Activated naive CD4-positive, alpha-beta T cell treated with anti-CD3 and anti-CD28 coated beads for 36 hours (primary cell): Measurements from ENCODE around the gene RELB. TPM values are rescaled to one million over a fixed set of nuclear protein-coding genes. Genes with fewer than 3 reads are reported as not detected.
"Not testable (repeated sequence)": the region's sequence is repeated elsewhere in the genome, so short reads cannot be mapped to it uniquely, and the experiment has no call there.

ENCODE experiments used
- CTCF ChIA-PET: fragments of 350-600 bp; sonication (Branson Sonifier 250); formaldehyde crosslinking; loops from one replicate; lab custom pipeline; 2021; ENCODE audit warnings: antibody characterized with exemption; lab: Charles Lee
- DNase-seq: peaks from one replicate; pipeline ENCODE4 v3.0.0-alpha.2; 2020
- H3K27ac Mint-ChIP-seq: one replicate; pipeline ENCODE4 v1.8.0; 2021; ENCODE audit warnings: mild to moderate bottlenecking, mixed read lengths
- H3K27me3 Mint-ChIP-seq: one replicate; pipeline ENCODE4 v1.8.0; 2021; ENCODE audit warnings: low read depth, mixed read lengths
- H3K36me3 Mint-ChIP-seq: one replicate; pipeline ENCODE4 v1.8.0; 2021; ENCODE audit warnings: low read depth, mixed read lengths
- H3K4me1 Mint-ChIP-seq: one replicate; pipeline ENCODE4 v1.8.0; 2021; ENCODE audit warnings: low read depth, mixed read lengths
- H3K4me3 Mint-ChIP-seq: one replicate; pipeline ENCODE4 v1.8.0; 2021; ENCODE audit warnings: mild to moderate bottlenecking, moderate library complexity, mixed read lengths
- H3K9me3 Mint-ChIP-seq: one replicate; pipeline ENCODE4 v1.8.0; 2021; ENCODE audit warnings: mixed read lengths
- intact Hi-C: fragments of 100-400 bp; cut with micrococcal nuclease; formaldehyde crosslinking; loops from one replicate; pipeline ENCODE4 v1.15.1; 2023
- total RNA-seq, 2 experiments: library from RNA; stranded (reverse); gene quantifications; one replicate each; pipeline ENCODE4 v1.2.3, GENCODE V29; 2021

Gene RELB
- total RNA-seq, 2 experiments from 2014 or later = 55.4 to 57.3 TPM

DNA sequence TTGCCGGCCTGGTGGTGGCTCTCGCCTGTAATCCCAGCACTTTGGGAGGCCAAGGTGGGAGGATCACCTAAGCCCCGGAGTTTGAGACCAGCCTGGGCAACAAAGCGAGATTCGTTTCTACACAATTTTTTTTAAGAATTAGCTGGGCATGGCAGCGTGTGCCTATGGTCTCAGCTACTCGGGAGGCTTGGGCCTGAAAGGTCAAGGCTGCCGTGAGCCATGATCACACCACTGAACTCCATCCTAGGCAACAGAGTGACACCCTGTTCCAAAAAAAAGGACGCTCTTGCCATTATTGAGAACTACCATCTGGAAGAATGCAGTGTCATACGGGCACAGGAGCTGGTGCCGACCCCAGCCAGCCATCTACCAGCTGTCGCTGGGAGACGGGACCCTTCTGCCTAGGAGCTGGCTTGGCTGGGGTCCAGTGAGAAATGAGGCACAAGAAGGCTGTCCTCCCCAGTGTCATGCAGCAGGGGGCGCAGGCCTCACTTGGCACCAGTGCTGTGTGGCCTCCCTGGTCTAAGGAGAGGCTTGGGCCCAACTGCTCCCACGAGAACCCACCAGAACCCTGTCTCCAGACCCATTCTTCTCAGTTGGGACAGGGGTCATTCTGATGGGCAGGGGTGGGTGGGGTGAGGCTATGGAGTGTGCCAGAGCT is 12.2 kb upstream of the RELB start:
- Mint-ChIP-seq H3K9me3 (no peaks in the 10 kb centered on the region), H3K36me3 (peaks cover 5% of the 10 kb centered on the region), H3K4me1 (no peaks in the 10 kb centered on the region), H3K4me3 (no peak overlapping the region), H3K27ac (no peak overlapping the region), H3K27me3 (no peaks in the 10 kb centered on the region)
- CTCF ChIA-PET = interaction anchor here (0.5 to 2.0 kb wide), 11 partner anchors 12 to 361 kb away, joined by 3 to 11 read pairs (median 4); partner anchors contain the start of gene RELB
- peak; percentile 77 for DNase-seq
- intact Hi-C loops = loop anchor here (1.0 kb wide), 2 partner anchors 70 to 198 kb away; no protein-coding TSS in a partner anchor

DNA sequence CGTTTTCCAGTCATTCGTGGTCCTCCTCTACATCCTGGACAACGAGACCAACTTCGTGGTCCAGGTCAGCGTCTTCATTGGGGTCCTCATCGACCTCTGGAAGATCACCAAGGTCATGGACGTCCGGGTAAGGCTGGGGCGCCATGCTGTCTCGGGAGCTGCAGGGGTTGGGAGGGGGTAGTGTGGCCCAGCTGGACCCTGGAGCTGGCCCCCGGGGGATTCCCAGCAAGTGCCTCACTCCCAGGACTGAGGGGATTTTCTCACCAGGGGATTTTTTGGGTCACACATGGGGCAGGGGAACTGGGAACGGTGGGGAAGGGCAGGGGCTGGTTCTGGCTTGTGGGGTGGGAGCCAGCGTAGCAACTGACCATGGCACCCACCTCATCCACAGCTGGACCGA is 10.8 kb upstream of the RELB start:
- H3K27ac Mint-ChIP-seq = no peak overlapping the region
- H3K4me3 Mint-ChIP-seq = no peak overlapping the region
- H3K9me3 Mint-ChIP-seq = no peaks in the 10 kb centered on the region
- CTCF ChIA-PET = no interaction called here
- H3K27me3 Mint-ChIP-seq = no peaks in the 10 kb centered on the region
- no peaks in the 10 kb centered on the region for H3K4me1 Mint-ChIP-seq
- no peak for DNase-seq
- peaks cover 5% of the 10 kb centered on the region for H3K36me3 Mint-ChIP-seq
- intact Hi-C loops = no loop called here

- intact Hi-C loops = no loop called here
- Mint-ChIP-seq H3K4me3 (no peak overlapping the region), H3K27me3 (no peaks in the 10 kb centered on the region), H3K4me1 (no peaks in the 10 kb centered on the region), H3K27ac (no peak overlapping the region), H3K36me3 (peaks cover 5% of the 10 kb centered on the region), H3K9me3 (no peaks in the 10 kb centered on the region)
- CTCF ChIA-PET = no interaction called here
- no peak for DNase-seq
Observed at GRCh38 chr19:44990966-44991365, 10.3 kb upstream of the RELB start.

DNA sequence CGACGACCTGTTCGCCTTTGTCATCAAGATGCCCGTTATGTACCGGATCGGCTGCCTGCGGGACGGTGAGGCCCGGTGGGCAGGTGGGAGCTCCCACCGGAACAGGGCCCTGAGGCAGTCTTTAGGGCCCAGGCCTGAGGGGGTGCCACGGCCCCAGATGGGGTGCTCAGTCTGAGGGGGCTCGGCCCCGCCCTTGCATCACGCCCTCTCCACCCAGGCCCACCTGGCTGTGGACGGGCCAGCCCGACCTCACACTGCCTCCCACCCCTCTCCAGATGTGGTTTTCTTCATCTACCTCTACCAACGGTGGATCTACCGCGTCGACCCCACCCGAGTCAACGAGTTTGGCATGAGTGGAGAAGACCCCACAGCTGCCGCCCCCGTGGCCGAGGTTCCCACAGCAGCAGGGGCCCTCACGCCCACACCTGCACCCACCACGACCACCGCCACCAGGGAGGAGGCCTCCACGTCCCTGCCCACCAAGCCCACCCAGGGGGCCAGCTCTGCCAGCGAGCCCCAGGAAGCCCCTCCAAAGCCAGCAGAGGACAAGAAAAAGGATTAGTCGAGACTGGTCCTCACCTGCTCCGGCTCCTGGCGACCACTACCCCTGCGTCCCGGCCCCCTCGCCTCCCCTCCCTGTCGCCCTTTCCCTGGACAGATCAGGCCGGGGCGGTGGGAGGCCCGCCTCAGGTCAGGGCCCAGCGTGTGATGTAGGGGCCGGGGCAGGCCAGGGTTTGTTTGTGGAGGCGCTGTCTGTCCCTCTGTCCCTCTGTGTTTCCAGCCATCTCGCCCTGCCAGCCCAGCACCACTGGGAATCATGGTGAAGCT is 8.7 kb upstream of the RELB start:
- H3K4me1 Mint-ChIP-seq = no peaks in the 10 kb centered on the region
- H3K27me3 Mint-ChIP-seq = no peaks in the 10 kb centered on the region
- no peak for DNase-seq
- H3K9me3 Mint-ChIP-seq = no peaks in the 10 kb centered on the region
- H3K4me3 Mint-ChIP-seq = no peak overlapping the region
- H3K36me3 Mint-ChIP-seq = peaks cover 4% of the 10 kb centered on the region
- intact Hi-C loops = no loop called here
- CTCF ChIA-PET = no interaction called here
- no peak overlapping the region for H3K27ac Mint-ChIP-seq

DNA sequence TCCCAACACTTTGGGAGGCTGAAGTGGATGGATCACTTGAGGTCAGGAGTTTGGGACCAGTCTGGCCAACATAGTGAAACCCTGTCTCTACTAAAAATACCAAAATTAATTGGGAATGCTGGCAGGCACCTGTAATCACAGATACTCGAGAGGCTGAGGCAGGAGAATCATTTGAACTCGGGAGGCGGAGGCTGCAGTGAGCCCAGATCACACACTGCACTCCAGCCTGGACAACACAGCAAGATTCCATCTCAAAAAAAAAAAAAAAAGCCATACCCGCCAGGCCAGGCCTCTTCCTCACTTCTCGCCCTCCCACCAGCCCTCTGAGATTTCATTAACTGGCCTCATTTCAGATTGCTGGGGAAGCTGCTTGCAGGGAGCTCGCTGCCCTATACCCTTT is 7.7 kb upstream of the RELB start:
- no peaks in the 10 kb centered on the region for H3K9me3 Mint-ChIP-seq
- H3K36me3 Mint-ChIP-seq = peaks cover 1% of the 10 kb centered on the region
- intact Hi-C loops = no loop called here
- H3K4me3 Mint-ChIP-seq = no peak overlapping the region
- CTCF ChIA-PET = interaction anchor here (0.6 kb wide), 1 partner anchor 190 kb away, joined by 4 read pairs; no protein-coding TSS in a partner anchor
- DNase-seq = no peak
- no peaks in the 10 kb centered on the region for H3K4me1 Mint-ChIP-seq
- no peak overlapping the region for H3K27ac Mint-ChIP-seq
- H3K27me3 Mint-ChIP-seq = no peaks in the 10 kb centered on the region

DNA sequence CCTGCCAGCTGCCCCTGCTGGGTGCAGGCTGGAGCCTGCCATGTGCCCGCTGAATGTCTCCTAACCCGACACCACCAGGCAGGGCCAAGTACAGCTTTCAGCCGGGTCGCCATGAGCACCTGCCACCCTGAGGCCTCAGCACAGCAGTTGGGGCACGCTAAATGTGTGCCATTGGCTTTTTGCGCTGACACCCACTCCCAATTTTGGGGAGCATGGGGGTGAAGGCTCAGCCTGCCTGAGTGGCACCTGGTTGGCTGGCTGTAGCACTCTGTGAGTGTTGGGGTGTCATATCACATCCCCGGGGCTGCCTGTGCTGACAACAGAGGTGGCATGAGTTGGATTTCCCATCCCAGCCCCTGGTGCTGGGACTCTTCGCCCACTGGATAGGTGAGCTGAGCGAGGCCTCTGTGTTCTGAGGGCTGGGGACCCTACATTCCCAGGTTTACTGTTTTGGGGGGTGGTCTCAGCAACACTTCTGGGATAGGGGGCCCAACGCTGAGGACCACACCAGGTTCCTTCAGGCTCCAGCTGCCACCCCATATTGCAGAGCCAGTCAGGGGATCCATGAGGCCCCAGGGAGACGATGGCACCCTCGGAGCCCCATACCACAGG is 7.2 kb upstream of the RELB start:
- no peak overlapping the region for H3K27ac Mint-ChIP-seq

GRCh38 chr19:44998025-44998424 is 3.2 kb upstream of the RELB start:
- intact Hi-C loops = no loop called here
- H3K9me3 Mint-ChIP-seq = no peaks in the 10 kb centered on the region
- no peak overlapping the region for H3K27ac Mint-ChIP-seq
- CTCF ChIA-PET = no interaction called here
- H3K4me1 Mint-ChIP-seq = peaks cover 11% of the 10 kb centered on the region
- H3K4me3 Mint-ChIP-seq = no peak overlapping the region
- no peaks in the 10 kb centered on the region for H3K27me3 Mint-ChIP-seq
- peaks cover 7% of the 10 kb centered on the region for H3K36me3 Mint-ChIP-seq
- DNase-seq = no peak

More for the DNA sequence above, 7.2 kb upstream of the RELB start:
- DNase-seq = no peak
- H3K27me3 Mint-ChIP-seq = no peaks in the 10 kb centered on the region
- H3K9me3 Mint-ChIP-seq = no peaks in the 10 kb centered on the region
- H3K36me3 Mint-ChIP-seq = peaks cover 1% of the 10 kb centered on the region
- intact Hi-C loops = no loop called here
- CTCF ChIA-PET = interaction anchor here (0.6 to 1.0 kb wide), 2 partner anchors 65 to 190 kb away, joined by 3 to 4 read pairs; no protein-coding TSS in a partner anchor
- no peak overlapping the region for H3K4me3 Mint-ChIP-seq
- no peaks in the 10 kb centered on the region for H3K4me1 Mint-ChIP-seq

DNA sequence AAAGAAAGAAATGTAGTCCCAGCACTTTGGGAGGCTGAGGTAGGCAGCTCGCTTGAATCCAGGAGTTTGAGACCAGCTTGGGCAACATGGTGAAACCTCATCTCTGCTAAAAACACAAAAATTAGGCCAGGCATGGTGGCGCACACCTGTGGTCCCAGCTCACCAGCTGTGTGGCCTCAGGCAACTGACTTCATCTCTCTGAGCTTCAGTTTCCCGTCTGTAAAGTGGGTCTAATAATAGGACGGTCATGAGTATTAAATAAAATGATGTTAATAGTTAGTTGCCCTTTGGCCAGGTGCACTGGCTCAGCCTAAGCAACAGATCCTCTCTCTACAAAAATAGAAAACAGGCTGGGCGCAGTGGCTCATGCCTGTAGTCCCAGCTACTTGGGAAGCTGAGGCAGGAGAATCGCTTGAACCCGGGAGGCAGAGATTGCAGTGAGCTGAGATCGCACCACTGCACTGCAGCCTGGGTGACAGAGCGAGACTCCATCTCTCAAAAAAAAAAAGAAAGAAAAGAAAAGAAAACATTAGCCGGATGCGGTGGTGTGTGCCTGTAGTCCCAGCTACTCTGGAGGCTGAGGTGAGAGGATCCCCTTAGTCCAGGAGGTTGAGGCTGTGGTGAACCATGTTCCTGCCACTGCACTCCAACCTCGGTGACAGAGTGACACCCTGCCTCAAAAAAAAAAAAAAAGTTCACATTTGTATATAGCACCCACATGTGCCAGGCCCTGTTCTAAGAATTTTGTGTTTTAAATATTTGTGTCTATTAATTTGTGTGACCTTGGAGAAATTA is 1.9 kb upstream of the RELB start:
- H3K4me1 Mint-ChIP-seq = peaks cover 13% of the 10 kb centered on the region
- H3K27ac Mint-ChIP-seq, H3K36me3 Mint-ChIP-seq, intact Hi-C loops, DNase-seq, H3K27me3 Mint-ChIP-seq, H3K9me3 Mint-ChIP-seq, H3K4me3 Mint-ChIP-seq: not testable (repeated sequence)
- CTCF ChIA-PET = interaction anchor here (0.6 to 1.7 kb wide), 4 partner anchors 10 to 306 kb away, joined by 3 to 8 read pairs (median 4); no protein-coding TSS in a partner anchor

- peak overlapping the region; percentile 88 for H3K27ac Mint-ChIP-seq
- H3K9me3 Mint-ChIP-seq, H3K27me3 Mint-ChIP-seq, H3K36me3 Mint-ChIP-seq: not testable (repeated sequence)
- peaks cover 13% of the 10 kb centered on the region for H3K4me1 Mint-ChIP-seq
- CTCF ChIA-PET = interaction anchor here (1.0 to 1.7 kb wide), 3 partner anchors 12 to 125 kb away, joined by 3 to 8 read pairs (median 4); no protein-coding TSS in a partner anchor
- H3K4me3 Mint-ChIP-seq = peak overlapping the region; percentile 66
- peak; percentile 11 for DNase-seq
- intact Hi-C loops = loop anchor here (1.0 to 5.0 kb wide), 6 partner anchors 45 to 582 kb away; partner anchors contain the start of genes BLOC1S3, CLPTM1, GEMIN7 and OPA3
Observed at GRCh38 chr19:45000665-45001064, 599 bp upstream of the RELB start.

GRCh38 chr19:45003485-45003884 is 2.2 kb downstream of the RELB start:
- Mint-ChIP-seq H3K4me1 (peaks cover 17% of the 10 kb centered on the region), H3K27me3 (no peaks in the 10 kb centered on the region), H3K27ac (no peak overlapping the region), H3K4me3 (peak overlapping the region; percentile 32), H3K36me3 (peaks cover 25% of the 10 kb centered on the region), H3K9me3 (no peaks in the 10 kb centered on the region)
- DNase-seq = no peak
- intact Hi-C loops = loop anchor here (5.0 kb wide), 4 partner anchors 54 to 579 kb away; partner anchors contain the start of genes GEMIN7, OPA3 and ZNF296
- CTCF ChIA-PET = no interaction called here

- DNase-seq = no peak
- H3K27me3 Mint-ChIP-seq = no peaks in the 10 kb centered on the region
- no peak overlapping the region for H3K4me3 Mint-ChIP-seq
- H3K36me3 Mint-ChIP-seq = peaks cover 29% of the 10 kb centered on the region
- no peaks in the 10 kb centered on the region for H3K9me3 Mint-ChIP-seq
- H3K27ac Mint-ChIP-seq = no peak overlapping the region
- intact Hi-C loops = no loop called here
- peaks cover 17% of the 10 kb centered on the region for H3K4me1 Mint-ChIP-seq
- CTCF ChIA-PET = no interaction called here
Observed at GRCh38 chr19:45005787-45006186, 4.5 kb downstream of the RELB start.
